HG02981 (cell line): Measurements from ENCODE around the gene SPTLC1.
A peak's percentile ranks its signal among the peaks of the same experiment; 100 is the strongest.
"Not testable (repeated sequence)": the region's sequence is repeated elsewhere in the genome, so short reads cannot be mapped to it uniquely, and the experiment has no call there.

Experiments used
- ATAC-seq: cut with Tn5 transposase; IDR thresholded peaks from one replicate; pipeline ENCODE4 v1.9.1; 2021; ENCODE audit warnings: mild to moderate bottlenecking, moderate library complexity; ENCODE audit not compliant: unreplicated experiment

The SPTLC1 gene

GRCh38 chr9:92115071-92115858 is at the start of gene SPTLC1:
SPTLC1 (minus strand) TSS chr9:92115413; CDS start chr9:92115370, 43 bp downstream.
- ATAC-seq, result peak; percentile 97

GRCh38 chr9:92164975-92165374 is 49.8 kb upstream of the SPTLC1 start:
- no peak for ATAC-seq

GRCh38 chr9:92164490-92164889 is 49.3 kb upstream of the SPTLC1 start:
- ATAC-seq, result no peak

GRCh38 chr9:92163276-92163675 is 48.1 kb upstream of the SPTLC1 start:
- ATAC-seq, result no peak

GRCh38 chr9:92160786-92161185 is 45.6 kb upstream of the SPTLC1 start:
- ATAC-seq, result no peak

- ATAC-seq, result no peak
Observed at GRCh38 chr9:92159058-92159457, 43.8 kb upstream of the SPTLC1 start.

GRCh38 chr9:92158097-92158601 is 42.9 kb upstream of the SPTLC1 start:
- ATAC-seq, result no peak

- not testable (repeated sequence) for ATAC-seq
Observed at GRCh38 chr9:92155736-92156135, 40.5 kb upstream of the SPTLC1 start.

GRCh38 chr9:92155221-92155620 is 40.0 kb upstream of the SPTLC1 start:
- ATAC-seq, result no peak

- not testable (repeated sequence) for ATAC-seq
Observed at GRCh38 chr9:92153466-92154415, 38.5 kb upstream of the SPTLC1 start.

- no peak for ATAC-seq
Observed at GRCh38 chr9:92151691-92152393, 36.6 kb upstream of the SPTLC1 start.

GRCh38 chr9:92150501-92151470 is 35.6 kb upstream of the SPTLC1 start:
- ATAC-seq, result not testable (repeated sequence)

GRCh38 chr9:92147852-92148180 is 32.6 kb upstream of the SPTLC1 start:
- no peak for ATAC-seq

- ATAC-seq, result peak; percentile 72
Observed at GRCh38 chr9:92147030-92147851, 32.0 kb upstream of the SPTLC1 start.

- ATAC-seq, result no peak
Observed at GRCh38 chr9:92146610-92147009, 31.4 kb upstream of the SPTLC1 start.

- not testable (repeated sequence) for ATAC-seq
Observed at GRCh38 chr9:92145784-92146183, 30.6 kb upstream of the SPTLC1 start.

- no peak for ATAC-seq
Observed at GRCh38 chr9:92142329-92142728, 27.1 kb upstream of the SPTLC1 start.

GRCh38 chr9:92141144-92142129 is 26.2 kb upstream of the SPTLC1 start:
- ATAC-seq, result no peak
